DOHH2 (cell line): ENCODE results near the gene VSTM2L.

Source experiments
- H3F3A ChIP-seq: fragments of 200-600 bp; sonication (generic), shearing (Covaris generic); 2 replicates; pipeline ENCODE4 v1.6.0; 2016; ENCODE audit warnings: antibody characterized with exemption, mild to moderate bottlenecking; ENCODE audit not compliant: control insufficient read depth, insufficient read depth
- H3K27ac ChIP-seq: fragments of 200-600 bp; sonication (generic); 2 replicates; pipeline ENCODE4 v1.5.1; 2014; ENCODE audit warnings: low read depth, mild to moderate bottlenecking, low read length, moderate library complexity
- H3K27me3 ChIP-seq: fragments of 200-600 bp; sonication (generic); 2 replicates; pipeline ENCODE4 v1.6.1; 2014; ENCODE audit warnings: mild to moderate bottlenecking, low read length, mixed read lengths; ENCODE audit not compliant: control insufficient read depth
- H3K36me3 ChIP-seq: fragments of 200-600 bp; sonication (generic); 2 replicates; pipeline ENCODE4 v1.6.1; 2014; ENCODE audit warnings: mild to moderate bottlenecking, low read length, moderate library complexity, mixed read lengths; ENCODE audit not compliant: control insufficient read depth
- H3K4me1 ChIP-seq: fragments of 200-600 bp; sonication (generic); 2 replicates; pipeline ENCODE4 v1.6.1; 2014; ENCODE audit warnings: mild to moderate bottlenecking, low read length, mixed read lengths; ENCODE audit not compliant: control insufficient read depth
- H3K4me2 ChIP-seq: fragments of 200-600 bp; sonication (generic); 2 replicates; pipeline ENCODE4 v1.6.0; 2014; ENCODE audit warnings: mild to moderate bottlenecking, low read length, moderate library complexity
- H3K4me3 ChIP-seq: fragments of 200-600 bp; sonication (generic); 2 replicates; pipeline ENCODE4 v1.5.1; 2014; ENCODE audit warnings: mild to moderate bottlenecking, low read length, mixed read lengths
- H3K79me2 ChIP-seq: fragments of 200-600 bp; sonication (generic); 2 replicates; pipeline ENCODE4 v1.6.1; 2014; ENCODE audit warnings: mild to moderate bottlenecking, low read length, mixed read lengths; ENCODE audit not compliant: control insufficient read depth
- H3K9me2 ChIP-seq: fragments of 200-600 bp; sonication (generic); replicated peaks from 2 replicates; pipeline ENCODE4 v1.6.1; 2014; ENCODE audit warnings: mild to moderate bottlenecking, low read length, mixed read lengths; ENCODE audit not compliant: control insufficient read depth
- H3K9me3 ChIP-seq: fragments of 200-600 bp; sonication (generic); 2 replicates; pipeline ENCODE4 v1.6.1; 2014; ENCODE audit warnings: antibody characterized with exemption, low read length, mixed read lengths; ENCODE audit not compliant: control insufficient read depth, insufficient read depth
- H4K20me1 ChIP-seq: fragments of 200-600 bp; sonication (generic); 2 replicates; pipeline ENCODE4 v1.6.0; 2014; ENCODE audit warnings: low read depth, mild to moderate bottlenecking, antibody characterized with exemption, low read length, moderate library complexity; ENCODE audit not compliant: control insufficient read depth, insufficient read depth
- EZH2phosphoT487 ChIP-seq: fragments of 200-600 bp; sonication (generic); IDR thresholded peaks from 2 replicates; pipeline ENCODE4 v1.6.1; 2017; ENCODE audit warnings: borderline replicate concordance, mild to moderate bottlenecking, antibody characterized with exemption, low read length, moderate library complexity, mixed read lengths
- TF ChIP-seq, protein P1 (sequence below): fragments of 200-600 bp; sonication (generic); IDR thresholded peaks from one replicate; pipeline ENCODE4 v1.5.1; 2014; ENCODE audit warnings: antibody characterized with exemption, mild to moderate bottlenecking, low read depth, low read length; ENCODE audit not compliant: poor library complexity, severe bottlenecking

Gene VSTM2L

DNA sequence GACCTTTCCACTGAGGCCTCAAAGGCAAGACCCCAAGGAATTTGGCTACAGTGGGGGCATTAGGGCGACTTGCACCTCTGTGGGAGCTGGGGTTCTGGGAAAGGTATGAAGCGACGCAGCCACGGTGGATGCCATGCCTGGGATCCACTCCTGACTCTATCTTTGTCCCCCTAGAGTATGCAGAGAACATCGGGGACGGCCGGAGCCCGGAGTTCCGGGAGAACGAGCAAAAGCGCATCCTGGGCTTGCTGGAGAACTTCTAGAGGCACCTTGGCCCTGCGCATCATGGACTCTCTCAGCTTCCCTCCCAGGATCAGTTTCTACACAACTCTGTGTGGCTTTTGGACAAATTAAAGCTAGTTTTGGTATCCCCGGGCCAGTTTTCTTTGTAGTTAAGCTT, 31.2 kb upstream of the VSTM2L start:
- Histone ChIP-seq H3K79me2 (no peaks in the 10 kb centered on the region), H3K4me3 (no peak overlapping the region), H3K9me2 (no peaks in the 10 kb centered on the region), H3K27me3 (no peaks in the 10 kb centered on the region), H3K36me3 (no peaks in the 10 kb centered on the region), H3F3A (no peaks in the 10 kb centered on the region), H3K4me1 (no peaks in the 10 kb centered on the region), H3K27ac (no peak overlapping the region), H3K9me3 (no peaks in the 10 kb centered on the region), H3K4me2 (no peak overlapping the region), H4K20me1 (no peaks in the 10 kb centered on the region)
- TF ChIP-seq, protein P1, sequence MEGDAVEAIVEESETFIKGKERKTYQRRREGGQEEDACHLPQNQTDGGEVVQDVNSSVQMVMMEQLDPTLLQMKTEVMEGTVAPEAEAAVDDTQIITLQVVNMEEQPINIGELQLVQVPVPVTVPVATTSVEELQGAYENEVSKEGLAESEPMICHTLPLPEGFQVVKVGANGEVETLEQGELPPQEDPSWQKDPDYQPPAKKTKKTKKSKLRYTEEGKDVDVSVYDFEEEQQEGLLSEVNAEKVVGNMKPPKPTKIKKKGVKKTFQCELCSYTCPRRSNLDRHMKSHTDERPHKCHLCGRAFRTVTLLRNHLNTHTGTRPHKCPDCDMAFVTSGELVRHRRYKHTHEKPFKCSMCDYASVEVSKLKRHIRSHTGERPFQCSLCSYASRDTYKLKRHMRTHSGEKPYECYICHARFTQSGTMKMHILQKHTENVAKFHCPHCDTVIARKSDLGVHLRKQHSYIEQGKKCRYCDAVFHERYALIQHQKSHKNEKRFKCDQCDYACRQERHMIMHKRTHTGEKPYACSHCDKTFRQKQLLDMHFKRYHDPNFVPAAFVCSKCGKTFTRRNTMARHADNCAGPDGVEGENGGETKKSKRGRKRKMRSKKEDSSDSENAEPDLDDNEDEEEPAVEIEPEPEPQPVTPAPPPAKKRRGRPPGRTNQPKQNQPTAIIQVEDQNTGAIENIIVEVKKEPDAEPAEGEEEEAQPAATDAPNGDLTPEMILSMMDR: no peak
- TF ChIP-seq EZH2phosphoT487: no peak

DNA sequence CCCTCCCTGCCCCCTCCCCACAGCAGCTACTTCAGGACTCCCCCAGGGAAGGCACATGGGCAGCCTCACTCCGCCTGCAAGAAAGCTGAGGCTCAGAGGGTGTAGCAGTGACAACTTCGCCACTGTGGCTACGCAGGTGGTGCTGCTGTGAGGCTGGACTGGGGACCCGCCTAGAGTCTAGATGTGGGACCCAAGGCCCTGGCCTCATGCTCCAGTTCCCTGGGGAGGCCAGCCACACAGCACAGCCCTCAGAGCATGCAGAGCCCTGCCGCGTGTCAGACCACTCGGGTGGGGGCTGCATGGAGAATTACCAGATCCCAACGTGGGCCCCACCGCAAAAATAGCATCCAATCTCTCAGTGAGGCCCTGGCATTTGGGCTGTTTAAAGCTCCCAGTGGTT, 30.8 kb upstream of the VSTM2L start:
- Histone ChIP-seq H3K36me3 (no peaks in the 10 kb centered on the region), H3K4me2 (no peak overlapping the region), H3K79me2 (no peaks in the 10 kb centered on the region), H4K20me1 (no peaks in the 10 kb centered on the region), H3K9me2 (no peaks in the 10 kb centered on the region), H3K4me1 (no peaks in the 10 kb centered on the region), H3K27me3 (no peaks in the 10 kb centered on the region), H3K27ac (no peak overlapping the region), H3K9me3 (no peaks in the 10 kb centered on the region), H3K4me3 (no peak overlapping the region), H3F3A (no peaks in the 10 kb centered on the region)
- TF ChIP-seq, protein P1: no peak
- TF ChIP-seq EZH2phosphoT487: no peak

DNA sequence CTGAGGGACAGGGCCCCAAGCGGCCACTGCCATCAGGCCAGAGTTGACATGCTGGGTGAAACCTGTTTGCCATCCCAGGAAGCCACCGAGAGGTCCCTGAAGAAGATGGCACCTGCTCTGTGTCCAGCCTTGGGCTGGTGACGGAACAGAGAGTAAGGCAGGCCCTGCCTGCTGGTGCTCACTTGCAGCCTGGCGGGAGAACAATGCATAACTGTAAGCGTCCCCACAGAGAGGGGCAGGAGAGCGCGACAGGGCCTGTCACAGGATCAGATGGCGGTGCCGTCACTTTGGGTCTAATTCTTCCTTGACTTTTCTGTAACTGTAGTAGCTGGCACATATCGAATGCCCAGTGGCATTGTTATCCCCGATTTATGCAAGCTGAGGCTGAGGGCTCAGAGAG, 29.0 kb upstream of the VSTM2L start:
- Histone ChIP-seq H3K27me3 (no peaks in the 10 kb centered on the region), H3K4me1 (no peaks in the 10 kb centered on the region), H3K36me3 (no peaks in the 10 kb centered on the region), H3K9me2 (no peaks in the 10 kb centered on the region), H3F3A (no peaks in the 10 kb centered on the region), H3K79me2 (no peaks in the 10 kb centered on the region), H3K4me3 (no peak overlapping the region), H3K9me3 (no peaks in the 10 kb centered on the region), H3K4me2 (no peak overlapping the region), H3K27ac (no peak overlapping the region), H4K20me1 (no peaks in the 10 kb centered on the region)
- TF ChIP-seq, protein P1: no peak
- no peak for TF ChIP-seq EZH2phosphoT487
